Muscle layer of colon (tissue), 2 donors: ENCODE data around the gene AQP11.
"Not testable (repeated sequence)": the region's sequence is repeated elsewhere in the genome, so short reads cannot be mapped to it uniquely, and the experiment has no call there.

Experiments
- H3K27ac ChIP-seq: one replicate; pipeline ENCODE4 v1.7.0; 2013; ENCODE audit warnings: low read depth, mild to moderate bottlenecking, low read length, moderate library complexity
- H3K27me3 ChIP-seq, 2 donors: one replicate each; pipeline ENCODE4 v1.7.0; 2013; ENCODE audit warnings: low read length in 2 of 2, mild to moderate bottlenecking in 2 of 2; ENCODE audit not compliant: insufficient read depth in 2 of 2, control insufficient read depth in 1 of 2
- H3K36me3 ChIP-seq: one replicate; pipeline ENCODE4 v1.7.0; 2013; ENCODE audit warnings: mild to moderate bottlenecking, low read length; ENCODE audit not compliant: insufficient read depth
- H3K4me1 ChIP-seq: one replicate; pipeline ENCODE4 v1.7.0; 2013; ENCODE audit warnings: mild to moderate bottlenecking, low read length; ENCODE audit not compliant: insufficient read depth
- H3K4me3 ChIP-seq, 2 donors: one replicate each; pipeline ENCODE4 v1.7.0; 2013; ENCODE audit warnings: low read length in 2 of 2, low read depth in 1 of 2, mild to moderate bottlenecking in 1 of 2, moderate library complexity in 1 of 2
- H3K9ac ChIP-seq: one replicate; pipeline ENCODE4 v1.7.0; 2013; ENCODE audit warnings: low read length
- H3K9me3 ChIP-seq: one replicate; pipeline ENCODE4 v1.7.0; 2013; ENCODE audit warnings: mild to moderate bottlenecking, low read length
- donor health status: abdominal sarcoma.
- donor health status: Adenocarcinoma of cecum.

AQP11 gene

GRCh38 chr11:77596626-77597025, 6.9 kb downstream of the AQP11 start:
- no peaks in the 10 kb centered on the region for H3K27me3 ChIP-seq
- no peaks in the 10 kb centered on the region for H3K36me3 ChIP-seq
- no peak overlapping the region for H3K4me3 ChIP-seq
- H3K27ac ChIP-seq: no peak overlapping the region
- no peaks in the 10 kb centered on the region for H3K9me3 ChIP-seq
- H3K4me1 ChIP-seq: no peaks in the 10 kb centered on the region
- H3K9ac ChIP-seq: no peak overlapping the region

GRCh38 chr11:77598195-77598594, 8.4 kb downstream of the AQP11 start:
- Histone ChIP-seq H3K27me3 (no peaks in the 10 kb centered on the region), H3K4me3 (no peak overlapping the region), H3K9ac (no peak overlapping the region), H3K4me1 (no peaks in the 10 kb centered on the region), H3K36me3 (no peaks in the 10 kb centered on the region), H3K9me3 (no peaks in the 10 kb centered on the region), H3K27ac (no peak overlapping the region)

GRCh38 chr11:77602381-77603088, 12.8 kb downstream of the AQP11 start:
- no peak overlapping the region for H3K27ac ChIP-seq

GRCh38 chr11:77604281-77604680, 14.5 kb downstream of the AQP11 start:
- Histone ChIP-seq H3K27me3 (no peaks in the 10 kb centered on the region), H3K9ac (no peak overlapping the region), H3K4me1 (no peaks in the 10 kb centered on the region), H3K27ac (no peak overlapping the region), H3K4me3 (no peak overlapping the region), H3K36me3 (peaks cover 4% of the 10 kb centered on the region), H3K9me3 (no peaks in the 10 kb centered on the region)

More at GRCh38 chr11:77602381-77603088, 12.8 kb downstream of the AQP11 start:
- H3K36me3 ChIP-seq: peaks cover 4% of the 10 kb centered on the region
- H3K27me3 ChIP-seq: no peaks in the 10 kb centered on the region
- no peak overlapping the region for H3K4me3 ChIP-seq
- no peaks in the 10 kb centered on the region for H3K4me1 ChIP-seq
- H3K9me3 ChIP-seq: no peaks in the 10 kb centered on the region
- H3K9ac ChIP-seq: no peak overlapping the region

GRCh38 chr11:77609234-77609633, 19.5 kb downstream of the AQP11 start:
- Histone ChIP-seq H3K4me3 (no peak overlapping the region), H3K36me3 (peaks cover 17% of the 10 kb centered on the region), H3K4me1 (no peaks in the 10 kb centered on the region), H3K9me3 (no peaks in the 10 kb centered on the region), H3K27me3 (no peaks in the 10 kb centered on the region), H3K9ac (no peak overlapping the region), H3K27ac (no peak overlapping the region)

DNA sequence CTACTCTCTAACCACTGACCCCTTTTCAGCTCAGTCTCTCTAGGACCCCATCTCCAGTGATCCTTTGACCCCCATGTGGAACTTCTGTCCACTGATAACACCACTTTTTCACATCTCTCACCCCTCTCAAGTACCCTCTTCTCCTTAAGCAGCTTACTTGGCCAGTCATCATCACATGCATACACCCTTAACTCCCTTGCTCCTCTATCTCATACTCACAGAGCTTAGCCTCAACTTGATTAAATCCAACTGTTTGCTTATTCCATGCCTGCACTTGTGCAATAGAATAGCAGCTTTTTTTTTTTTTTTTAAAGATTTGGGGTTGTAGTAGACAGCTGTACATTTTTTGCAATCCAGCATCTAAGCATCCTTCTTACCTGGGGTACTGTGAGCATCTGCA, 22.2 kb downstream of the AQP11 start:
- Histone ChIP-seq H3K4me3 (no peak overlapping the region), H3K27ac (no peak overlapping the region), H3K36me3 (peaks cover 32% of the 10 kb centered on the region), H3K27me3 (no peaks in the 10 kb centered on the region), H3K4me1 (no peaks in the 10 kb centered on the region), H3K9ac (no peak overlapping the region), H3K9me3 (no peaks in the 10 kb centered on the region)

DNA sequence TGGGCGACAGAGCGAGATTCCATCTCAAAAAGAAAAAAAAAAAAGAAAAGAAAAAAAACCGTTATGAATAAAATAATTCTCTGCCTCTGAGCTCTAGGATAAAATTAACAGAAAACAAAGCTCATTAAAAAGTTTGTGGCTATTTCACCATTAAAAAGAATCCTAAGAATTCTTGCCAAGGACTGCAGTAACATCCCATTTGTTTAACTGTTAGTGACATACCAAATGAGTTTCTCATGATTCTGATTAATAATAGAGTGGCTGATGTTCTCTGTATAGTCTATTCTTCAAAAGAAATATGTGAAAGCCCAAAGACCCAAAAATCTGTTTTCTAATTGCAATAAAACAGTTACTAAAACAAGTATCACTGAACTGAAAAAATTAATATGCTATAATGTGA, 28.1 kb downstream of the AQP11 start:
- Histone ChIP-seq H3K27ac (no peak overlapping the region), H3K9ac (no peak overlapping the region), H3K4me3 (no peak overlapping the region), H3K9me3 (no peaks in the 10 kb centered on the region), H3K4me1 (no peaks in the 10 kb centered on the region), H3K27me3 (no peaks in the 10 kb centered on the region), H3K36me3 (peaks cover 33% of the 10 kb centered on the region)

- Histone ChIP-seq H3K4me1 (no peaks in the 10 kb centered on the region), H3K4me3 (no peak overlapping the region), H3K9ac (no peak overlapping the region), H3K27ac (no peak overlapping the region), H3K9me3 (no peaks in the 10 kb centered on the region), H3K27me3 (no peaks in the 10 kb centered on the region), H3K36me3 (peaks cover 36% of the 10 kb centered on the region)
Measured at GRCh38 chr11:77619576-77620198, 29.9 kb downstream of the AQP11 start.

DNA sequence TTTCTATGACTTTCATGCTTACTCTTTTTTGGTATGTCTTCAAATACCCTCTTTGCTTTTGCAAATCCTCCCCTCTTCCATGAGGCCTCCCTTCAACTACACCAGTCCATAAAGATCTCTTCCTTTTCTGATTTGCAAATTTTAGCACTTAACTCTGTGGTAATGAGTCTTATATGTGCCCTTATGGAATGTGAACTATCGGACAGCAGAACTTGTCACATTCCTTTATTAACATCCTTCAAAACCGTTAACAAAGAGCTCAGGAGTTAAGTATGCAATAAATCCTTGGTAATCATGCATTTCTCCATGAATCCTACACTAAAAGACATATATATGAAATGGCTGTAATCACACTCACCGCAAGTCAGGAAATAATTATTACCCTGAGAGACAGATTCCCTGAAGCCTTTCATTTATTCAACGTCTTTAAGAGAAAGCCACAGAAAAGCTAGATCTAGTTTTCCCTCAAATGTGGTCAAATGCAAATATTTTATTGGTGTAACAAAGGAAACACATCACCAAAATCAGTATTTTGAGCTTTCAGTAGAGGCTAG, 40.5 kb downstream of the AQP11 start:
- peaks cover 10% of the 10 kb centered on the region for H3K36me3 ChIP-seq
- H3K27me3 ChIP-seq: no peaks in the 10 kb centered on the region
- H3K4me1 ChIP-seq: no peaks in the 10 kb centered on the region
- H3K9me3 ChIP-seq: no peaks in the 10 kb centered on the region
- no peak overlapping the region for H3K4me3 ChIP-seq
- no peak overlapping the region for H3K27ac ChIP-seq
- H3K9ac ChIP-seq: no peak overlapping the region

- H3K9ac ChIP-seq, H3K9me3 ChIP-seq, H3K4me3 ChIP-seq, H3K36me3 ChIP-seq, H3K27ac ChIP-seq, H3K27me3 ChIP-seq: not testable (repeated sequence)
- peaks cover 18% of the 10 kb centered on the region for H3K4me1 ChIP-seq
Measured at GRCh38 chr11:77633926-77634325, 44.2 kb downstream of the AQP11 start.

DNA sequence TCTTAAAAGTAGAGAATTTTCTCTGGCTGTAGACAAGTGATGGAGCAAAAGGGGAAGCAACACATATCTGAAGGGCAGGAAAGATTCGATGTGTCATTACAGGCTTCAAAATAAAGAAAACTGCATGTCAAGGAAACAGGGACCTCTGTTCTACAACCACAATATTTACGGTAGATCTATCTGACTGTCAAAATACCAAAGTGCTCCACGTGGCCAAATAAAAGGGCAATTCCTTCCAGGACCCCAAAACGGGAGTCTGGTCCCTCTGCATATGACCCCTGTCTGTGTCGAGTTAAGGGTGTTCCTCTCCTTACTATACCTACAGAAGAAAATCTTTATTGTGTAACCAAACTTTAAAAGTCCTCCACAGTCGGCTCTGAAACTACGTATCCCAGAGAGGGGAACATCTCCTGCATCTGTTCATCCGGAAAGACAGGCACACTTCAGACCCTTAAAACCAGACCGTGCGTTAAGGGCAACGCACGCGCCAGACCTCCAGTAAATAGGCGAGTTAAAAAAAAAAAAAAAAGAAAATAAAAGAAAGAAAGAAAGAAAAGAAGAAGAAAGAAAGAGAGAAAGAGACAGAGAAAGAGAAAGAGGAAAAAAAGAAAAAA, 47.1 kb downstream of the AQP11 start:
- Histone ChIP-seq H3K36me3 (no peaks in the 10 kb centered on the region), H3K9me3 (no peaks in the 10 kb centered on the region), H3K4me1 (peaks cover 18% of the 10 kb centered on the region), H3K4me3 (peak overlapping the region; percentile 93 to 96), H3K27ac (no peak overlapping the region), H3K27me3 (no peaks in the 10 kb centered on the region), H3K9ac (peak overlapping the region; percentile 53)
